ENCODE data around the gene GINS1.

The GINS1 gene

DNA sequence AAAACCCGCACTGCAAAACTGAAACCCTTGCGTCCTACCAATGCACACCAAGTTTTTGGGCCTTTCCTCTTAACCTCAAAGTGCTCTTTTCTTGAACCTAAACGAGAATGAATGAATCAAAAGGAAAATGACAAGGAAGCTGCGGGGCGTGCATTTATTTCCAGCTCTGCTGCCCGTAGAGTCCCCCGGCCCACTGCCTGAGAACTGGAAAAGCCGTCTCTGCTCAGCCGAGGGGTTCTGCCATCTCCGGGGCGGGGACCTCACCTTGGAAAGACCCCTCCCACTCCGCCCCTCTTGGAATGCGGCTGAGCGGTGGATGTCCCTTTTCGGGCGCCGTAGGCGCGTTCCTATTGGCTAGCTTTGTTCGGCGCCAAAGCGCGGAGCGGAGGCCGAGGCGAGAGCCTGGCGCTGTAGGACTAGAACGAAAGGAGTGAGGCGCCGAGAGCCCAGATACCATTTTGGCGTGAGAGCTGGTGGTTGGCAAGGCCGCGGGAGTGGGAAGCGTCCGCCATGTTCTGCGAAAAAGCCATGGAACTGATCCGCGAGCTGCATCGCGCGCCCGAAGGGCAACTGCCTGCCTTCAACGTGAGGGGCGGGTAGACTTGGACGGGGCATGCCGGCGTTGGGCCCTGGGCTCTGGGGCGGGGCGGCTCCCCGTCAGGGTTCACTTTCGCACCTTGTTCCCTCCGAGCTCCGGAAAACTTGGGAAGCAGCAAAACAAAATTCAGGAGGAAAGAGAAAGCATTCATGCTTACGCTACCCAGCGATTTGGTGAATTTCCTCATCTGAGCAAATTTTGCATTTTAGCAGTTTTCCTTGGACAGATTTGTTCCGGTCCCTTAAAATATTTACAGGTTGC is at the start of gene GINS1:
TSS of gene GINS1 (plus strand) at position 363 of the 859 bp plus-strand sequence. CDS start at position 511, 148 bp downstream.
- peak; percentile 60 for DNase-seq (ENCODE audit: low spot score)

GRCh38 chr20:25360631-25361286 is 46.7 kb upstream of the GINS1 start:
- no peak for DNase-seq (ENCODE audit: low spot score)

DNA sequence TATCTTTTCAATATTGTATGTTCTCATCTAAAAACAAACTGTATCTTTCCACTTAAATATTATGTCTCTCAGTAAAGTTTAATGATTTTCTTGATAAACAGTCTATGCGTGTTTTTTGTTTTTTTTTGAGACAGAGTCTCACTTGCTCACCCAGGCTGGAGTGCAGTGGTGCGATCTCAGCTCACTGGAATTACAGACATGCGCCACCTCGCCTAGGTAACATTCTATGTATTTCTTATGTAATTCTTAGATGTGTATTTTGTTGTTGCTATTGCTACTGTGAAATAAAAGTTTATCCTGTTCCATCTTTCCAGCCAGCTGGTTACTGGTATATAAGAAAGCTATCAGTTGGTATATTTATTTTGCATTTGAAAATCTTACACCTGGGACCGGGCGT is 46.2 kb upstream of the GINS1 start:
- DNase-seq (ENCODE audit: low spot score): no peak

- no peak for DNase-seq (ENCODE audit: low spot score)
These were observed 43.2 kb upstream of the GINS1 start for GRCh38 chr20:25364180-25364788.

GRCh38 chr20:25364879-25365699 is 42.4 kb upstream of the GINS1 start:
- DNase-seq (ENCODE audit: low spot score): no peak

DNA sequence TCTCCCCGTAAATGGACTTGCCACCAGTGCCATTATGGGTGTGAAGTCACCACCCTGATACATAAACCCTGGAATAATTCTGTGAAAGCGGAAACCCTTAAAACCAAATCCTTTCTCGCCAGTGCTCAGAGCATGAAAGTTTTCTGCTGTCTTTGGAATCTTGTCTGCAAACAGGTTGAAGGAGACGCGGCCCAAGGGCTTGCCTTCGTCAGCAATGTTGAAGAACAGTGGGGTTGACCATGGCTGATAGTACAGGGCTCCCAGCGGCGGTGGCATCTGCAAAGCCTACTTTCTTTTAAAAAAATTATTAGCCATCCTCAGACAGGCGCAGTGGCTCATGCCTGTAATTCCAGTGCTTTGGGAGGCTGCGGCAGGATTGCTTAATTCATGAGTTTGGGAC is 38.9 kb upstream of the GINS1 start:
- DNase-seq (ENCODE audit: low spot score): no peak

- no peak for DNase-seq (ENCODE audit: low spot score)
These were observed 38.5 kb upstream of the GINS1 start for GRCh38 chr20:25368976-25369375.

DNA sequence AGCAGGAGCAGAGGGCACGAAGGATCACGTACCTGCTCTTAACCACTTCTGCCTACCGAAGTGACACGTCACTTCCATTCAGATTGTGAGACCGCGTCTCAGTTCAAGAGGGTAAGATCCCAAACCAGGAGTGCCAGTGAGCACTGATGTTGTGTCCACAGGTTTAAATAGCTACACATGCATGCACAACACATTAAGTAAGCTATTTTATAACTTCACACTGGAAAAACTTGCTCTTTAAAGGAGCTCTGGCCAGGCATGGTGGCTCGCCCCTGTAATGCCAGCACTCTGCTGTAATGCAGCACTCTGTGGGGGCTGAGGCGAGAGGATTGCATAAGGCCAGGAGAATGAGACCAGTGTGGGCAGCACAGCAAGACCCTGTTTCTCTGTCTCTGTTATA is 37.9 kb upstream of the GINS1 start:
- no peak for DNase-seq (ENCODE audit: low spot score)

- DNase-seq (ENCODE audit: low spot score): no peak
These were observed 37.5 kb upstream of the GINS1 start for GRCh38 chr20:25369971-25370370.

- DNase-seq (ENCODE audit: low spot score): no peak
These were observed 34.7 kb upstream of the GINS1 start for GRCh38 chr20:25372584-25373336.

GRCh38 chr20:25374842-25375241 is 32.6 kb upstream of the GINS1 start:
- no peak for DNase-seq (ENCODE audit: low spot score)

DNA sequence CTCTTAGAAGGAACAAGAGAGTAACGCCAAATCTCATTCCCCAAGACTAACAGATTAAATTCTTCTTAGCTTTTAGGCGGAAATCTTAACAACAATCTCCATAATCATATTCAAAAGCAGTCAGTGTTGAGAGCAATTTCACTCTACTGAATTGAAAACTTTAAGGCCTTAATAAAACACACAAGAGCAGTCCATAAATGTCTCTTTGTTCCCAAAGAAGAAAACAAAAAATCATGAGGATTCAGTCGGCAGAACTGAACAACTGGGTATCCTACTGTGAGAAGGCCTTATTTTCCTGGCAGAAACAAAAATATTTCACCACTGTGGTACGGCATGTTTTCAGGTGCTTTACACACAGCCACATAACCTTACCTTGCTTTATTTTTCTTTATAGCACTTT is 31.2 kb upstream of the GINS1 start:
- no peak for DNase-seq (ENCODE audit: low spot score)

DNA sequence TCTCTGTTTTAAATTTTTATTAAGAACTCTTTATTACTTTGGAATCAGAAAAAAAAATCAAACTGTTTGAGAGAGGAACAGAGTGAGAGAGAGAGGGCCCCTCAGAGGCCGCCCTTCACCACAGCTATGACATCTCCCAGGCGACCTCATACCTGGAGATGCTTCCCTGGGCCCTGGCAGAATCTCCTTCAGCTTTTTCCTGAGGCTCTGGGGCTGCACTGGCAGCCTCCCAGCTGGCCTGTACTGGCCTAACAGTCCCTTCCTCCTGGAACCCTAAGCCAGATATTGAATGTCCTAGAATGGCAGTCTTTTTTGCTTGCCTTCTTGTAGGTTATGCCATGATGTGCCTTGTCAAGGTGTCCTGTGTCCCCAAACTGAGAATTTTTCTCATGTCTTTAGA is 30.6 kb upstream of the GINS1 start:
- no peak for DNase-seq (ENCODE audit: low spot score)

GRCh38 chr20:25378189-25378883 is 29.1 kb upstream of the GINS1 start:
- no peak for DNase-seq (ENCODE audit: low spot score)

GRCh38 chr20:25378884-25379733 is 28.4 kb upstream of the GINS1 start:
- DNase-seq (ENCODE audit: low spot score): no peak

GRCh38 chr20:25380945-25381614 is 26.4 kb upstream of the GINS1 start:
- no peak for DNase-seq (ENCODE audit: low spot score)

GRCh38 chr20:25382704-25383370 is 24.6 kb upstream of the GINS1 start:
- no peak for DNase-seq (ENCODE audit: low spot score)

DNA sequence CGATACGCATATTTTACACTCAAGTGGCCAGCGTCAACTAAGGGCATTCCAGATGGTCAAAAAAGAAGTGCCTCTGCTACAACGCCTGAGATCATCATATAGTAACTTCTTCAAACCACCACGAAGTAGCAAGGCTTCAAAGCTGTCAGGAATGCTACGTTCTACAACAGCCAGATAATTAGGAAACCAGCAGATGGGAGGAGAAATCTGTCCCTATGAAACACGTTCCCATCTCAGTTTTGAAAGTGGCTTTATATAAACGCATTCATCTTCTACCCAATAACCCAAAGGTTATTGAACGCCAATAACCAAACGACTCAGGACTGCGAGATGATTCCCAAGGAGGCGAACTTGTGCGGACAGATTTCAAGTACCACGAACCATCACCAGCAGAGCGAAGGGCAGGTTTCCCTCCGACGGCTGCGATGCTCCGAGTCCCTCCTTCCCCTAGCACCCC is 18.0 kb upstream of the GINS1 start:
- no peak for DNase-seq (ENCODE audit: low spot score)
